GM21737 (cell line): ENCODE results near the gene MPC1.
A peak's percentile ranks its signal among the peaks of the same experiment; 100 is the strongest.

ENCODE experiments used
- ATAC-seq: cut with Tn5 transposase; IDR thresholded peaks from one replicate; pipeline ENCODE4 v1.9.1; 2021; ENCODE audit warnings: mild to moderate bottlenecking, moderate library complexity; ENCODE audit not compliant: unreplicated experiment

Gene MPC1

DNA sequence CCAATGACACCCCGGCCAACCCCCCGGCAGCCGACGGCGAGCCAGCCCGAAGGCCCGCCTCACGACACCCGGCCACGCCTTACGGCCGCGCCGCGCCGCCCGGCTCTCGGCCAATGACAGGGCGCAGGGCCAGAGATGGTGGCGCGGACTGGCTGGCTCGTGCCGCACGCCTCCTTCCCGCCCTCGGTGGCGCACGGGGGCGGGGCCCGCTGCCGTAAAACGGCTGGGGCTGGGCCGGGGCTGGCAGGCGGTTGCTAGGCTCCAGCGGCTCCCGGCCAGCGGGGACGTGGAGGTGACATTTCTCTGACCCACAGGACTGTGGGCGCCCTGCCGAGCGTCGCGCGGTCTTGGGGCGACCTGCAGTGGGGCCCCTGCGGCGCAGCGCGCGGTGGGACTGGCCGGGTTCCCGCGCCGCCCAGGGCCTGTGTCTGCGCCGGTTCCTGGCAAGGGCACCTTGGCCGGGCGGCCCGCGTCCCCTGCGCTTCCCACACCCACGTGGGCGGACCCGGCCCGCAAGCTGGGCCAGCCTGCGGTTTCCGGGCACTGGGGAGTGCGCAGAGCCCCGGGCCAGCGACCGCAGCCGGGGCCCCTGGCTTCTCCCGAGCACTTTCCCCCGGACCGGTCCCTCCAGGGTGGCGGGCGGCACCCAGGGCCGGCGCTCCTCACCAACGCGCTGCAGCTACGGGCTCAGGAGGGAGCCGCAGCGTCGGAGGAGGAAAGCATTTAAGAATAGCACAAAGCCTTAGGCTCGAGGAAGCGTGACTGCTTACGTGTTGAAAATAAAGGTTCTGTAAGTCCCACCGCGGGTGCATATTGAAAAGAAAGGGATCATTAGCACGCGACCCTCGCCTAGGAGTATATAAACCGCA lies at the start of gene MPC1:
Gene MPC1 (minus strand): TSS at position 8 of the 869 bp plus-strand sequence. CDS start 64 bp downstream, outside the sequence.
- ATAC-seq = peak; percentile 77

GRCh38 chr6:166430269-166430668 lies 47.5 kb upstream of the MPC1 start:
- ATAC-seq = no peak

DNA sequence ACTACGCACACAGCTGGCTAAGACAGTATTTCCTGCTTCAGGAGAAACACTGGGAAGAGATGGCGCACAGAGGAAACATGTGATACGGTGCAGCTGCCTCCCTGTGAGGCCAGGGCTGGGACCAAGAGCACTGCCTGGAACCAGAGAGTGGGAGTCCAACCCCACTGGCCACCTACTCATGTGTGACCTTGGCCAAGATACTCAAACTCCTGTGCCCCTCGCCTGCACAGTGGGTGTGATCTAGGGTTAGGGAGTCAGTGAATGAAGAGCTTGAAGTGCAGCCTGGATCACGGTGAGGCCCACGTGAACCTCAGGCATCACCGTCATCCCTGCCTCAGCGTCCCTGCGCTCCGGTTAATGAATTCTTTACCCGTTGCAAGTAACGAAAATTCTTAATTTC lies 41.7 kb upstream of the MPC1 start:
- no peak for ATAC-seq

GRCh38 chr6:166423781-166424180 lies 41.0 kb upstream of the MPC1 start:
- ATAC-seq = no peak

DNA sequence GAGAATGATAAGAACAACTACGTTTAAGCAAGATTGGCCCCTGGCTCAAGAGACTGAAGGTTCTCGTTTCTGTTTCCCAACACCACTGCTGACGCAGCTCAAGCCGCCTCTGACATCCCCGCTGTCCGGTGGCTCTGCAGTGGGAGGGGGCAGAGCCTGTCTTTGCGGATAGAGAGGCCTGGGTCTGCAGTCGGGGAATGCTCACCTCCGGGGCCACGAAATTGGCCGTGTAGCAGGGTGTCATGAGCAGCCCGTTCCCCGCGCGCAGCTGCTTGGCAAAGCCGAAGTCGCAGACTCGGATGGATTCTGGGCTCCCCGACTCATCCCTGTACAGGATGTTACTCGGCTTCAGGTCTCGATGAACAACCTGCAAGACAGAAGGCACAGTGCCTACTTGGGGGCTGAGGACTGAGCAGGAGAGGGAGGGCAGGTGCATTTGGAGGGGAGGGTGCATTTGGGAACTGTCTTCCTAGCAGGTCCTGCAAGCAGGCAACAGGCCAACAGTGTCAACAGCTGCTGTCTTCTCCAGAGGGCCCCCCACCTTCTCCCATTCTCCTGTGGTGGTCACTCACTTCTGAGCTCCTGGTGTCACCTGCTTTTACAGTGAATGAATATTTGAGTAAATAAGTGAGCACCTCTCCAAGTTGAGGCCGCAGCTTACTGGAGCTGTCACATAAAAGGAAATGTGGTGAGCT lies 40.5 kb upstream of the MPC1 start:
- no peak for ATAC-seq

GRCh38 chr6:166422201-166422940 lies 39.6 kb upstream of the MPC1 start:
- no peak for ATAC-seq

- ATAC-seq = no peak
Measured at GRCh38 chr6:166420351-166420750, 37.6 kb upstream of the MPC1 start.

DNA sequence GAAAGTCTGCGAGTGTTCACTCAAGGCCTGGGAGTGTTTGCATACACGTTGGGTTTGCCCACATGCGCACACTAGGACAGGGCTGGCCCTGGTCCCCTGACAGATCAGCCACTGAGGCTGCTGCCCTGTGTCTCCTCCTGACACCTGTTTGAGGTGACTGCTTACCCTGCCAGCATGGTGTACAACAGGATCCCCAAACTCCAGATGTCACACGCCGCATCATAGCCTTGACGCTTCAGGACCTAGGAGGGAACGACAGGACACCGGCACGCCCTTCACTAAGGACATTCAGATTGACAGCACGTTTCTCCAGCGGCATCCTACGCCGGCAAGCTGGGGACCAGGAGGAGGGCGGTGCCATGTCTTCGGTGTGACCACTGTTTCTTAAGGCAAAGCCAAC lies 37.0 kb upstream of the MPC1 start:
- peak; percentile 17 for ATAC-seq

GRCh38 chr6:166419286-166419685 lies 36.5 kb upstream of the MPC1 start:
- ATAC-seq = peak; percentile 89

DNA sequence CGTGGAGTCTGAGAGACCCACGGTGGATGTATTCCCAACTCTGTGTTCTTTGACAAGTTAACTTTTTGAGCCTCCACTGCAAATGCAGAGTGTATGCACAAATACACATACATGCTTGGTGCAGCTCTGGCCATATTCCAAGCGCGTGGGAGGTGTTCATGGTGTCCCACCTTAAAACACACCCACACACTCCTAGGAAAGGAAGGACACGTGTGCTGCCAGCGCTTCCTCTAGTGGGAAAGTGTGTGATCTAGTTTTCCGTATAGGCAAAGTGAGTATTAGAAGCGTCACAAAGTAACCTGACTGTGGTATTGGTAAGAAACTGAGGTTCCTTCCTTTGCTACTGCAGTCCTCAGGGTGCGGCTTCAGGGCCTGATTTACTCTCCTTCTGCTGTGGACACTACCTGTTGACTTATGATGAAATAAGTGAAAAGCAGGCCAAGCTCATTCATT lies 36.0 kb upstream of the MPC1 start:
- peak; percentile 5 for ATAC-seq

GRCh38 chr6:166417285-166417691 lies 34.5 kb upstream of the MPC1 start:
- no peak for ATAC-seq

DNA sequence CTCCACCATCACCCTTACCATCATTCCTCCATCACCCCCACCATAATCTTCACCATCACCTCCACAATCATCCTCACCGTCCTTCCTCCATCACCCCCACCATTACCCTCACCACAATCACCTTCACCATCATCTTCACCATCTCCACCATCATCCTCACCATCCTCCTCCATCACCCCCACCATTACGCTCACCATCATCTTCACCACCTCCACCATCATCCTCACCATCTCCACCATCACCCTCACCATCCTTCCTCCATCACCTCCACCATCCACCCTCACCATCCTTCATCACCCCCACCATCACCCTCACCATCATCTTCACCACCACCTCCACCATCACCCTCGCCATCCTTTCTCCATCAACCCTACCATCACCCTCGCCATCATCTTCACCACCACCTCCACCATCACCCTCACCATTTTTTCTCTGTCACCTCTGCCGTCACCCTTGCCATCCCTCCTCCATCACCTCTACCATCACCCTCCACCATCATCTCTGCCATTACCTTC lies 33.1 kb upstream of the MPC1 start:
- no peak for ATAC-seq

GRCh38 chr6:166415306-166415705 lies 32.6 kb upstream of the MPC1 start:
- no peak for ATAC-seq

DNA sequence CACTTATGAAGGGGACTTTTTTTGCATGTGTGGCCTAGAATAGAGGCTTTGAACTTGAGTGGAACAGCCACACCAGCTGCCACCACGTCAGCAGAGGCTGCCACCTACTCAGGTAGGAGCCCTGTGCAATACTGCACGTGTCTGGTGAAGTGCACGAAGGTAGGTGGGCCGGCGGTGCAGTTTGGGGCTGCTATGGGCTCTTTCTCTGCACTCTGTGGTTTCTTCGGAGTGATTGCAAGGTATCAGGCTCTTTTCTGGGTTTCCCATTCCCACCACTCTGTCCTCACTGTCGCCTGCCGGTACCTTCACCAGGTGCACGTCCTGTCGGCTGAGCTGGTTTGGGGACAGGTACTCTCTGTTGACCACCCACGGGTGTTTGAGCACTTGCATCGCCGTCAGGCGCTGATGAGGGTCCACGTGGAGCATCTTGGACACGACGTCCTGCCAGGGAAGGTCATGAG lies 30.8 kb upstream of the MPC1 start:
- ATAC-seq = no peak

DNA sequence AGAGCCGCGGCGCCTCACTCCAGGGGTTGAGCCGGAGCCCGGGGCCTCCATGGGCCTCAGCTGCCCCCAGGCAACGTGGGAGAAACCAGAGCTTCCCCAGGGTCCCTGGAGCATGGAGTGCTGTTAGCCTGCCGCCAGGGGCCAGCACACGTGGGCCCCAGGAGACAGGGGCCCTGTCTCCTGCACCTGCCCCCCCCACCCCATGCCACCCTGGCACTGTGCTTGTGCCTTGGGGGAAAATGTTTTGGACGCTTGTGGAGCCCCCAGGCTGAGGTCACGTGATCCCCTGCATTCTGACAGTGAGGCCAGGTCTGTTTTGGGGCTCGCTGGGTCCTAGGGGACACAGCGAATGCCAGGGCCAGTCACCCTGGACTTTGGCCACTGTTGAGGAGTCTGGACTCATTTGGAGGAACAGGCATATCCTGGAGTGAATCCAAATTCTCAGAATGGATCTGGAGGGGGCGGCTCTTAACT lies 30.2 kb upstream of the MPC1 start:
- ATAC-seq = no peak

GRCh38 chr6:166412156-166412910 lies 29.6 kb upstream of the MPC1 start:
- ATAC-seq = no peak

GRCh38 chr6:166411721-166412151 lies 29.0 kb upstream of the MPC1 start:
- ATAC-seq = no peak

- no peak for ATAC-seq
Measured at GRCh38 chr6:166411271-166411670, 28.5 kb upstream of the MPC1 start.

DNA sequence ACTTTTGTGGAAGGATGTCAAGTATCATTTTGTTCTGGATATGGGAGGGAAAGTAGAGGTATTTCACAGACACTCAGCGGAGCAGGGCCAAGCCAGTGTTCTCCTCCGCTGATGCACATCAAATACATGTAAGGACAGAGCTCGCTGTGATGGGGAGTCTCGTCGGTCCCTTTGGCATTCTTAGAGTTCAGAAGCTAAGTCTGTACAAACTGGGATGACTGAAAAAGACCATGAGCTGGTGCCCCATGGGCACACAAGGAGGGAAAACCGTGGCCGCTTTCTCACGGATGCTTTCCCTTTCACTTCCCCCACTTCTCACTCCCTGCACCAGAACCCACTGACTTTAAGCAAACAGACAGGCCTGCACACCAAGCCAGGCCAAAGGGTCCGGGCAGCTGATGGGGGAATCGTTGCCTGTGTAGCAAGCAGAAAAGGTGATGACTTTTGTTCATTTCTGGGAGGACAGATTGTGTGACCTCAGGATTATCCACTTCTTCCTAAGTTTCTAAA lies 27.7 kb upstream of the MPC1 start:
- ATAC-seq = no peak
